ENCODE measurements around the gene C1QTNF6.

DNA sequence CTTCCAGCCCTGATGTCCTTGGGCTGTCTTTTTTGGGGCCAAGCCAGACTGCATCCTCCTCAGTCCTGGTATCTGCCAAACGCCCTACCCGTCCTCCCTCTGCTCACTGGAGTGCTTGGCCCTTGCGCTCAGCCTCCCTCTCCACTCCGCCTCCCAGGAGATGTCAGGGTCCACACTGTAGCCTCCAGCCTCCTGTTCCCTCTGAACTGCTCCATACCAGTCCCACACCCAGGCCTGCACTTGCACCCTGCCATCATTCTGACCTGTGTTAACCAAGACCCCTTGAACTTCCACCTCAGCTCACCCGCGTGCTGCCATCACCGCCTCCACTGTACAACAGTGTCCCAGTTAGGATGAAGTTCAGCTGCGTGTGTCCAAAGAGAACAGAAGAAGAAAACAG, 32.1 kb downstream of the C1QTNF6 start:
- no peak for TF ChIP-seq YY1 (IDR thresholded peaks at IDR 0.05; ENCODE audit: insufficient read depth, insufficient read length)
- TF ChIP-seq ZNF274 (IDR thresholded peaks at IDR 0.05; ENCODE audit: low read depth, low read length), result no peak
